Activated B cell treated with CpG ODN at 0.5 μM for 24 hours (primary cell): ENCODE results near the gene ANO2. TPM values are rescaled to one million over a fixed set of nuclear protein-coding genes. Genes with fewer than 3 reads are reported as not detected.
A peak's percentile ranks its signal among the peaks of the same experiment; 100 is the strongest.

Source experiments
- ATAC-seq: fragments of 200-7000 bp; cut with Tn5 transposase; one replicate; pipeline ENCODE4 v1.10.0; 2021; ENCODE audit warnings: low read depth, mild to moderate bottlenecking, moderate library complexity
- CTCF ChIA-PET: fragments of 350-600 bp; sonication (Branson Sonifier 250); formaldehyde crosslinking; loops from one replicate; lab custom pipeline; 2021; ENCODE audit warnings: antibody characterized with exemption; lab: Charles Lee
- POLR2A ChIA-PET: fragments of 350-600 bp; sonication (Branson Sonifier 250); formaldehyde crosslinking; loops from one replicate; lab custom pipeline; 2021; ENCODE audit warnings: antibody characterized with exemption; lab: Charles Lee
- DNase-seq: peaks from one replicate; pipeline ENCODE4 v3.0.0; 2022
- H3K27ac Mint-ChIP-seq: one replicate; pipeline ENCODE4 v1.8.0; 2020; ENCODE audit warnings: mixed read lengths
- H3K27me3 Mint-ChIP-seq: one replicate; pipeline ENCODE4 v1.8.0; 2021; ENCODE audit warnings: mixed read lengths
- H3K36me3 Mint-ChIP-seq: one replicate; pipeline ENCODE4 v1.8.0; 2021; ENCODE audit warnings: low read depth, mixed read lengths
- H3K4me1 Mint-ChIP-seq: one replicate; pipeline ENCODE4 v1.8.0; 2021; ENCODE audit warnings: mixed read lengths
- H3K4me3 Mint-ChIP-seq: one replicate; pipeline ENCODE4 v1.8.0; 2020; ENCODE audit warnings: mild to moderate bottlenecking, mixed read lengths
- H3K9me3 Mint-ChIP-seq: one replicate; pipeline ENCODE4 v1.8.0; 2020; ENCODE audit warnings: mixed read lengths
- CTCF ChIP-seq: fragments of 200-600 bp; IDR thresholded peaks from one replicate; pipeline ENCODE4 v1.8.0; 2022; ENCODE audit warnings: antibody characterized with exemption, mild to moderate bottlenecking
- intact Hi-C: fragments of 100-400 bp; cut with micrococcal nuclease; formaldehyde crosslinking; loops from one replicate; pipeline ENCODE4 v1.15.1; 2024
- total RNA-seq: library from RNA; stranded (reverse); gene quantifications from 2 replicates; pipeline ENCODE4 v1.2.3, GENCODE V29; 2022

The ANO2 gene
- total RNA-seq, result not detected in 2 replicates

GRCh38 chr12:5945071-5946008, at the start of gene ANO2:
Gene ANO2, minus strand, starts transcription at chr12:5945259. Its CDS starts 42 bp downstream, at chr12:5945217.
- DNase-seq, result no peak
- Mint-ChIP-seq H3K4me1 (no peaks in the 10 kb centered on the region), H3K27ac (no peak within 1 kb of the TSS), H3K27me3 (peaks cover 57% of the 10 kb centered on the region), H3K9me3 (no peaks in the 10 kb centered on the region), H3K36me3 (no peaks in the 10 kb centered on the region), H3K4me3 (no peak within 1 kb of the TSS)
- intact Hi-C loops, result no loop called here
- POLR2A ChIA-PET, result no interaction called here
- CTCF ChIA-PET, result no interaction called here
- no peak for TF ChIP-seq CTCF
- no peak for ATAC-seq

GRCh38 chr12:5989621-5990020, 44.6 kb upstream of the ANO2 start:
- H3K27me3 Mint-ChIP-seq, result peaks cover 9% of the 10 kb centered on the region
- ChIA-PET POLR2A (no interaction called here), CTCF (interaction anchor here (0.7 to 4.9 kb wide), 9 partner anchors 16 to 476 kb away, joined by 3 to 90 read pairs (median 4); no protein-coding TSS in a partner anchor)
- intact Hi-C loops, result loop anchor here (5.0 kb wide), 1 partner anchor 548 kb away; no protein-coding TSS in a partner anchor
- H3K36me3 Mint-ChIP-seq, result no peaks in the 10 kb centered on the region
- H3K4me1 Mint-ChIP-seq, result no peaks in the 10 kb centered on the region
- ATAC-seq (no peak), DNase-seq (no peak)
- no peaks in the 10 kb centered on the region for H3K9me3 Mint-ChIP-seq
- H3K27ac Mint-ChIP-seq, result no peak overlapping the region
- no peak overlapping the region for H3K4me3 Mint-ChIP-seq
- TF ChIP-seq CTCF, result no peak

- ATAC-seq, result peak; percentile 91
- Mint-ChIP-seq H3K27ac (no peak overlapping the region), H3K9me3 (no peaks in the 10 kb centered on the region), H3K36me3 (no peaks in the 10 kb centered on the region), H3K27me3 (peaks cover 2% of the 10 kb centered on the region), H3K4me3 (no peak overlapping the region), H3K4me1 (no peaks in the 10 kb centered on the region)
- POLR2A ChIA-PET, result no interaction called here
- peak; percentile 59 for TF ChIP-seq CTCF
- intact Hi-C loops, result loop anchor here (1.0 to 5.0 kb wide), 3 partner anchors 52 to 549 kb away; no protein-coding TSS in a partner anchor
- CTCF ChIA-PET, result interaction anchor here (0.6 to 4.9 kb wide), 21 partner anchors 8 to 1639 kb away, joined by 3 to 90 read pairs (median 3); no protein-coding TSS in a partner anchor
- peak; percentile 60 for DNase-seq
Measured at GRCh38 chr12:5988659-5989116, 43.6 kb upstream of the ANO2 start.

- no peaks in the 10 kb centered on the region for H3K4me1 Mint-ChIP-seq
- ATAC-seq (no peak), DNase-seq (no peak)
- ChIA-PET CTCF (interaction anchor here (0.6 to 4.9 kb wide), 20 partner anchors 8 to 1640 kb away, joined by 3 to 90 read pairs (median 3); no protein-coding TSS in a partner anchor), POLR2A (no interaction called here)
- no peak overlapping the region for H3K27ac Mint-ChIP-seq
- no peaks in the 10 kb centered on the region for H3K9me3 Mint-ChIP-seq
- no peaks in the 10 kb centered on the region for H3K36me3 Mint-ChIP-seq
- intact Hi-C loops, result loop anchor here (1.0 to 5.0 kb wide), 3 partner anchors 52 to 549 kb away; no protein-coding TSS in a partner anchor
- peaks cover 2% of the 10 kb centered on the region for H3K27me3 Mint-ChIP-seq
- no peak overlapping the region for H3K4me3 Mint-ChIP-seq
- TF ChIP-seq CTCF, result no peak
Measured at GRCh38 chr12:5988088-5988487, 43.0 kb upstream of the ANO2 start.

- intact Hi-C loops, result loop anchor here (5.0 kb wide), 1 partner anchor 550 kb away; no protein-coding TSS in a partner anchor
- ChIA-PET POLR2A (no interaction called here), CTCF (interaction anchor here (1.0 to 4.9 kb wide), 7 partner anchors 10 to 299 kb away, joined by 4 to 90 read pairs (median 7); no protein-coding TSS in a partner anchor)
- Mint-ChIP-seq H3K27me3 (peaks cover 2% of the 10 kb centered on the region), H3K4me3 (no peak overlapping the region), H3K36me3 (no peaks in the 10 kb centered on the region), H3K9me3 (no peaks in the 10 kb centered on the region), H3K27ac (no peak overlapping the region), H3K4me1 (no peaks in the 10 kb centered on the region)
- TF ChIP-seq CTCF, result no peak
- DNase-seq (no peak), ATAC-seq (no peak)
Measured at GRCh38 chr12:5987573-5987972, 42.5 kb upstream of the ANO2 start.
